Mucosa of descending colon (tissue), 3 donors: ENCODE results near the gene FTHL17. TPM values are rescaled to one million over a fixed set of nuclear protein-coding genes. Genes with fewer than 3 reads are reported as not detected.

Experiments used
- ATAC-seq: fragments of 200-7000 bp; cut with Tn5 transposase; one replicate; pipeline ENCODE4 v1.9.1; 2020; ENCODE audit warnings: mild to moderate bottlenecking, moderate library complexity
- DNase-seq, 3 donors: peaks; one replicate each; pipeline ENCODE4 v3.0.0-alpha.2; 2020
- H3K36me3 ChIP-seq: fragments of 200-600 bp; one replicate; pipeline ENCODE4 v1.8.0; 2021; ENCODE audit warnings: low read depth, mild to moderate bottlenecking
- H3K4me1 ChIP-seq: fragments of 200-600 bp; one replicate; pipeline ENCODE4 v1.8.0; 2021; ENCODE audit warnings: low read depth, mild to moderate bottlenecking
- H3K4me3 ChIP-seq: fragments of 200-600 bp; one replicate; pipeline ENCODE4 v1.8.0; 2021; ENCODE audit warnings: mild to moderate bottlenecking
- H3K9me3 ChIP-seq: fragments of 200-600 bp; one replicate; pipeline ENCODE4 v1.8.0; 2021; ENCODE audit warnings: mild to moderate bottlenecking
- CTCF ChIP-seq: fragments of 200-600 bp; IDR thresholded peaks from one replicate; pipeline ENCODE4 v1.8.0; 2022; ENCODE audit warnings: antibody characterized with exemption, mild to moderate bottlenecking
- intact Hi-C, 2 donors: fragments of 100-400 bp; cut with DNase I in 1 of 2; cut with micrococcal nuclease in 1 of 2; formaldehyde crosslinking; loops; one replicate each; pipeline versions ENCODE4 v1.11.0 to v1.11.1; 2022; cut with DNase I, micrococcal nuclease
- long read RNA-seq, 2 donors: library from polyadenylated mRNA; unstranded; transcript quantifications; one replicate each; pipeline ENCODE4 v2.0.0, GENCODE V29; 2019 to 2021
- total RNA-seq, 3 donors: library from RNA; stranded (reverse); fragmentation: NEBNext Ultra II Directional in 2 of 3; extraction: Animal tissue kit (Norgen Biotek cat#: 25700) in 2 of 3; gene quantifications; one replicate each; pipeline versions ENCODE4 v1.2.1 to v1.2.4, GENCODE V29; 2021 to 2023
- donor health status: DM: no; HTN: no; CAD: no; lungs with moderate emphysema.
- donor health status: DM: no; HTN: no; CAD: no.
- donor health status: DM: no; HTN: yes; CAD: no.

The FTHL17 gene
- total RNA-seq: not detected
- long read RNA-seq, donor 1: 0 reads
- long read RNA-seq, donor 2: 0 reads

GRCh38 chrX:31071725-31072124, at the start of gene FTHL17:
Gene FTHL17, minus strand, starts transcription at chrX:31072041. Its CDS starts 88 bp downstream, at chrX:31071953.
- ATAC-seq (no peak), DNase-seq (no peak)
- Histone ChIP-seq H3K4me3 (no peak within 1 kb of the TSS), H3K36me3 (no peaks in the 10 kb centered on the region), H3K4me1 (no peaks in the 10 kb centered on the region), H3K9me3 (no peaks in the 10 kb centered on the region)
- TF ChIP-seq CTCF: no peak
- intact Hi-C loops: no loop called here

- intact Hi-C loops: no loop called here
- no peaks in the 10 kb centered on the region for H3K36me3 ChIP-seq
- no peak for DNase-seq
- ATAC-seq: no peak
- no peak overlapping the region for H3K4me3 ChIP-seq
- no peaks in the 10 kb centered on the region for H3K9me3 ChIP-seq
- no peak for TF ChIP-seq CTCF
- H3K4me1 ChIP-seq: no peaks in the 10 kb centered on the region
Observed at GRCh38 chrX:31117266-31117665, 45.4 kb upstream of the FTHL17 start.

GRCh38 chrX:31115398-31115797, 43.6 kb upstream of the FTHL17 start:
- Histone ChIP-seq H3K36me3 (no peaks in the 10 kb centered on the region), H3K4me3 (no peak overlapping the region), H3K9me3 (no peaks in the 10 kb centered on the region), H3K4me1 (no peaks in the 10 kb centered on the region)
- DNase-seq (no peak), ATAC-seq (no peak)
- no peak for TF ChIP-seq CTCF
- intact Hi-C loops: no loop called here

GRCh38 chrX:31114858-31115257, 43.0 kb upstream of the FTHL17 start:
- no peaks in the 10 kb centered on the region for H3K4me1 ChIP-seq
- H3K9me3 ChIP-seq: no peaks in the 10 kb centered on the region
- no peak overlapping the region for H3K4me3 ChIP-seq
- ATAC-seq (no peak), DNase-seq (no peak)
- no peaks in the 10 kb centered on the region for H3K36me3 ChIP-seq
- intact Hi-C loops: no loop called here
- TF ChIP-seq CTCF: no peak

GRCh38 chrX:31112226-31112999, 40.6 kb upstream of the FTHL17 start:
- ATAC-seq (no peak), DNase-seq (no peak)
- Histone ChIP-seq H3K4me1 (no peaks in the 10 kb centered on the region), H3K36me3 (no peaks in the 10 kb centered on the region), H3K9me3 (no peaks in the 10 kb centered on the region), H3K4me3 (no peak overlapping the region)
- TF ChIP-seq CTCF: no peak
- intact Hi-C loops: no loop called here
